CD4-positive, alpha-beta T cell treated with Interleukin-10 for 1 hour (primary cell): ENCODE results near the gene MUL1.

Experiments used
- DNase-seq: peaks from one replicate; pipeline ENCODE4 v3.0.0-alpha.2; 2020

The MUL1 gene

GRCh38 chr1:20484519-20485462 is 23.2 kb downstream of the MUL1 start:
- no peak for DNase-seq

DNA sequence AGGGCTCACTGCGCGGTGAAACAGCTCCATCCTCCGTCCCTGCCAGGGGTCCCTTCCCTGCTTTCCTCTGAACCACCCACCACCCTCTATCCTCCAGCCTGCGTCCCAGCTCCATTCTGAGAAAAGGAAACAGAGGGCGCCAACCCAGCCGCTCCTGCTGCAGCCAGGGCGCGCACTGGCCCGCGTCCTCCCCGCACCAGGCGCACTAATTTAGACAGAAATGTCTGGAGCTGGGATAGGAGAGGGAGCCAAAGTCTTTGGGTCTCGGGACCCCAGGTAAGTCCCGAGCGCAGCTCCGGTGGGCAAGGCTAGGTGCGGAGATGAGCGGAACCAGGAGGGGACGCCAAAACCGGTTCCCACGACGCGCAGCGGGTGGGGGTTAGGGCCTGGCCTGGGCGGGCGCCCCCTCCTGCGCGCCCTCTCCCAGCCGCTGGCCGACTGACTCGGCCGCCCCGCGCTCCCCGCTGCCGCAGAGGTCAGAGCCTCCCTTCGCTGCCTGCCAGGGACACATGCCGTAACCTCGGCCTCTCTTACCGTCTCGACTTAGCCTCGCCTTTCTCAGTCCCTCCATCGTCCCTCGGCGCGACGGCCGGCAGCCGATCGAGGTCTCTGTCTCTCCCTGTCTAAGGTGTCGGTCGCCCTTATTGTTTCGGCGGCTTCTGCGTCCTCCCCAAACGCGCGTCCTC is 24.0 kb downstream of the MUL1 start:
- DNase-seq, result no peak

- no peak for DNase-seq
These were observed 24.7 kb downstream of the MUL1 start for GRCh38 chr1:20483098-20483832.

DNA sequence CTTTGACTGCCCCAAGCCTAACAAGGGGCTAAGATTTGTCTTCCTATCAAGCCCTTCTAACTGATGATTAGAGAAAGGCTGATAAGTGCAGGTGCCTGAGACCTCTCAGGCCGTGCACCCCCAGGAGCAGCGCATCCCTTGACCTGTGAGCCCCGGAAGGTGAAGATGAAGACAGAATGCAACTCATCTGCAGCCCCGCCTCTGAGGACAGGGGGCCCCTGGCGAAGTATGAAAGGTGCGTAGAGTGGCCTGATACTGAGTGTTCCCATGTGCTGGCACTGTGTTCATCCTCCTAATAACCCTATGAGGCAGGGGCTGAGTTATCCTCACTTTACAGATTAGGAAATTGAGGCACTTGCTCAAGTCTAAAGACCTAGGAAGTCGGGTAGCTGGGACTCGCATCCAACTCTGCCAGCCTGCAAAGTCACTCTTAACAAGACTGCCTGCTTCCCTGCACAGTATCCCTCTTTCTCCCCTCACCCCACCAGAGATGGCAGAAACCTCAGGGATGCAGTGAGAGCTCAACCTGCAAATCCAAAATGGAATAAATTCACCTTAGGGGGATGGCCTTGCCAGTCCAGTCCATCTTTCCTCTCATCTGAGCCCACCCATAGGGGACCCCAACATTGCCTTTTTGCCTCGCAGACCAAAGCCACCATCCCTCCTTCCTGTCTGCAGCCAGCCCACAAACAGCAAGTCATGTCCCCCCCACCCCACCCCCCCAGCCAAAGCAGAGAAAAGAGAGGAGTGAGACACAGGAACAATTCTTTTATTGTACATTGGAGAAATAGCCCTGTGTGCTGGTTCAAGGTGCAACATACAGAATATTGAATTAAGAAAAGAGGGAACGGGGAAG is 26.1 kb downstream of the MUL1 start:
- DNase-seq, result no peak

GRCh38 chr1:20480951-20481617 is 26.9 kb downstream of the MUL1 start:
- no peak for DNase-seq

- DNase-seq, result no peak
These were observed 27.6 kb downstream of the MUL1 start for GRCh38 chr1:20480243-20480944.

DNA sequence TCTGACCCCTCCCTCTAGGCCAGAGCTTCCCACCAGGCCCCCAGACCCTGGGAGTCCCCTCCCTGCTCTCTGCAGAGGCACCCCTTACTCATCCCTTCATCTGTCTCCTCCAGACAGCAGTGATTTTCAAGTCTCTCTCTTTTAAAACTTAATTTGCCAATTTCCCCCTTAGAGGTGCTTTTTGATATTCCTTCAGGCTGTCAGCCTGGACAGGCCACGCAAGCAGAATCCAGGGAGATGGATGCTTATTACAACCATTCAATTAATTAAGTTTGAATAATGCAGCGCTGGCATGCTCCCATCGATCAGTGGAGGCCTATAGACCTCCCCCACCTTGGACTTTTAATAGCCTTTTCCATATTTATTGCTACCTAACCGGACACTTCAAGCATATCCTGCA is 28.1 kb downstream of the MUL1 start:
- no peak for DNase-seq

DNA sequence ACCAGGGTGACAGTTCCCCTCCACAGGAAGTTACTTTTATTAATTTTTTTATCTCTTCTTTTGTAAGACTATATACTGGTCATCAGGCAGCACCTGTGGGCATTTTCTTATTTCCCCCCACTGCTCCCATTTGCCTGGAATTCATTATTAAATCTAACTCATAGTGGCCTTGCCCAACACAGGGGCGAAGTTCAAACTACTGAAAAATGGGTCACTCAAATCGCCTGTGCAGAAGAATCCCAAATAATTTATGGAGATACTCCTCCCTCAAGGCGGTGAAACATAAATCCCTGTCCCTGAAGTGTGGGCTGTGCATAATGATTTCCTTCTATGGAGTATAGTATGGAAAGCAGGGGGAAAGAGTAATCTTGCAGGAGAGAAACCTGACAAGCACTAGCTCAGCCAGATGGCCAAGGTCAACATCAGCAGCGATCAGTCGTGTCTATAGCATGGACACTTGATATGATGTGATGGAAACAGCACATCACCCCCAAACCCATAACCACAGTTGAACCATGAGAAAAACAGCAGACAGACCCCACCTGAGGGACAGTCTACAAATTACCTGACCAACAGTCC is 29.8 kb downstream of the MUL1 start:
- no peak for DNase-seq

- DNase-seq, result no peak
These were observed 30.4 kb downstream of the MUL1 start for GRCh38 chr1:20477348-20478056.

DNA sequence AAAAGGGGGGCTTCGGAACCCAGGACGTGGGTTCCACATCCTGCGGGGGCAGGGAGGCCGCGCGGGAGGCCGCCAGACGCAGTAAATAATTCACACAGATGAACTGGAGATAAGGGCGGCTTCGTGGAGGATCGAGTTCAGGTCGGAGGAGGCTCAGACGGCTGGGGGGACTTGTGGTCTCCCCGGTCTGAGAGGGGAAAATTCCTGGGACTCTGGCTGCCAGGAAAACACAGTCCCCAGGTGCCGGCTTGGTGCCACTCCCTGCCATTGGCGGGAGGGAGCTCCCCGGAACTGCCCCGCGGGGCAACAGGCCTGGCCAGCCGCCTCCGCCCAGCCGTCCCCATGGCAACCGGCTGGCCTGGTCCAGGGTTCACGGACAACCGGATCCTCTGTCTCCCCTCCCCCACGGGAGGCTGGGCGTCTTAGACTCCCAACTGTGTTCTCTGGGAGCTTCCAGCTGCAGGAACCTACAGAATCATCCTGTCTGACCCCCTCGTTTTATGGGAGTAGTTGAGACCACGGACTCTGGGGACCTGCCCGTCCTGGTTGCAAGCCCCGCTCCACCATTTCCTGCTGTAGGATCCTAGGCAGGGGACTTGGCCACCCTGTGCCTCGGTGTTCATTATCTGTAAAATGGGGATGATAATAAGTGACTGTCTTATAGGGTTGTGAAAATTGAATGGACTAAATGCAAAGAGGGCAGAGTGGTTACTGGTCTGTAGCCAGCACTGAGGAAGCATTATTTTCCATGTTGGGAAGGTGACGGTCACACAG is 31.5 kb downstream of the MUL1 start:
- no peak for DNase-seq

- no peak for DNase-seq
These were observed 33.0 kb downstream of the MUL1 start for GRCh38 chr1:20474996-20475395.

DNA sequence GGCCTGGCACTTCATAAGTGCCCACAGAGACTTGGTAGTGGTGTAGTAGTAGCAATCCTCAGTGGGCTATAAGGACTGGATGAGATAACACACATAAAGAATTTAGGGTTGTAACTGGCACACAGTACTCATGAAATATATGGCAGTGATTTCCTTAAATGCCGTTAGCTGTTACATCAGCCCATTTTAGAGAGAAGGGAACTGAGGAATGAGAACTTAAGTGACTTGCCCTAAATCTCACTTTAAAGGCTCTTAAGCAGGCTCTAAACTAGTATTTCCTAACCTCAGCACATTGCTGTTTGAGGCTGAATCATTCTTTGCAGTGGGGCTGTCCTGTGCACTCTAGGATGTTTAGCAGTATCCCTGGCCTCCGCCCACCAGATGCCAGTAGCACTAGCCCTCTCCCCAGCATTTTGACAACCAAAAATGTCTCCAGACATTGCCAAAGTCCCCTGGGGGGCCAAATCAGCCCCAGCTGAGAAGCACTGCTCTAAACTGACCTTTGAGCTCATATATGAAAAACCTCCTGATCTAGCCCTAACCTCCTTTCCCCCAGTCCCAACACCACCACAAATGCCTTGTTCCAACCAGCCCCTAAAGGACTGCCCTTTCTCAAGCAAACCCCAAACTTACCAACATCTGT is 33.5 kb downstream of the MUL1 start:
- no peak for DNase-seq

DNA sequence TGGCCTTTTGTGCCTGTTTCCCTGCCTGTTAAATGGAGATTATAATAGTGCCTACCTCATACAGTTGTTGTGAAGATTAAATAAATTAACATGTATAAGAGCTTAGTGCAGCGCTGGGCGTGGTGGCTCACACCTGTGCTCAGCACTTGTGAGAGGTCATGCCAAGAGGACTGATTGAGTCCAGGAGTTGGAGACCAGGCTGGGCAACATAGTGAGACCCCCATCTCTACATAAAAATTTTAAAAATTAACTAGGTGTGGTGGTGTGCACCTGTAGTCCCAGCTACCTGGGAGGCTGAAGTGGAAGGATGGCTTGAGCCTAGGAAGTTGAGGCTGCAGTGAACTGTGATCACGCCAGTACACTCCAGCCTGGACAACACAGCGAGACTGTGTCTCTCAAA is 34.1 kb downstream of the MUL1 start:
- no peak for DNase-seq

DNA sequence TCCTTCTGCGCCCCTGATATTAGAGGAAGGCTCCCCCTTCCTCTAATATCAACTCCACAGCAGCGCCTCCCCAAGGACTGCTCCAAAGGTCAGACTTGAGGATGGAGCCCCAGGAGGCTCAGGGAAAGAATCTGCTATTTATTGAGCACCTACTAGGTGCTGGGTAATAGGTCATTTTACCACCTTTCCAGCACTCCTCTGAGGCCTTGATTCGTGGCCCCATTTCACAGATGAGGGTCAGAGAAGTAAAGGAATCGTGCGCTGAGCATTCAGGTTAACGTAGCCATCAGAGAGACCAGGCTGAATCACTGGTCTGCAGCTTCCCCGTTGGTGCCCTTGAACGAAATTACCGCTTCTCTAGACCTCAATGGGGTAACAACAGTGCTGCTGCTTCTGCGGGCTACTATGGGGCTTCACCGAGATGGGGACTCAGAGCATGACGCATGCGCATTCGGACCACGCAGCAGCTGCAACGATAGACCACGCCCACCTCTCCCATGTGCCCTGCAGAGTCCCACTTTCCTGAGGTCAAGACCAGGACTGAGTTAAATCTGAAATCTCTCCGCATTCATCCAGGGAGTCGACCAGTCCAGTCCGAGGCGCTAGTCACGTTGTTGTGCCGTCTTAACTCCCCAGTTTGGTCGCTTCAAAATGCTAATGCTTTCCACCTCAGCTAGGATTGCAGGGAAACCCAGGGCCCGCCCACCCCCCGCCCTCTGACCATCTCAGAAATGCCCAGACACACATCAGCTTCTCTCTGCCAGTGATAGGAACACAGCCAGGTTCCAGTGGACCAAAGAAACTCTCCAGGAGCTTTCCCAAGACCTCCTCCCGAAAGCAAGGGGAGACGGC is 34.9 kb downstream of the MUL1 start:
- DNase-seq, result no peak

GRCh38 chr1:20472121-20472520 is 35.8 kb downstream of the MUL1 start:
- no peak for DNase-seq

- no peak for DNase-seq
These were observed 37.8 kb downstream of the MUL1 start for GRCh38 chr1:20470194-20470593.

DNA sequence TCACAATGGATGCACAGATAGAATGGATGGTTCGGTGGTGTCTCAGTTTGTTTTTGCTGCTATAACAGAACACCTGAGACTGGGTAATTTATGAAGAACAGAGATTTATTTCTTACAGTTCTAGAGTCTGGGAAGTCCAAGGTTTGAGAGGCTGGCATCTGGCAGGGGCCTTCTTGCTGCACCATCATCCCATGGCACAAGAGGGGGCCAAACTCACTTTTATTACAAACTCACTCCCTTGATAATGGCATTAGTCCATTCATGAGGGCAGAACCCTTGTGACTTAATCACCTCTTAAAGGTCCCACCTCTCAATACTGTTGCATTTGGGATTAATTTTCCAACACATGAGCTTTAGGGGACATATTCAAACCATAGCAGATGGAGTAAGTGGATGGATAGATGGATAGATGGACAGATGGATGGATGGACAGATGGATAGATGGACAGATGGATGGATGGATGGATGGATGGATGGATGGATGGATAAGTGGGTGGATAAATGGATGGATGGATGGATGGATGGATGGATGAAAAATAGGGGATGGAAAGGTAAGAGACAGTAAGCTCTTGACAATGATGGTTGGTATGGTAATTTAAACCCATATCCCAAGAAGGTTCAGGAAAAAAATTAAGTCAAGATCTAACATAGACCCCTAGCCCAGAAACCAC is 38.4 kb downstream of the MUL1 start:
- no peak for DNase-seq
